Endothelial cell of umbilical vein (primary cell): ENCODE data around the gene BCOR. TPM values are rescaled to one million over a fixed set of nuclear protein-coding genes. Genes with fewer than 3 reads are reported as not detected.

Experiments
- BruUV-seq: library from RNA; stranded (reverse); fragments of 400-500 nt; replicated peaks from 2 replicates; lab custom pipeline; 2021; lab: Mats Ljungman, UMichigan
- CTCF ChIA-PET: fragments of 300-600, 350-600 bp; sonication (Branson Sonifier 250); formaldehyde crosslinking; loops from one replicate; lab custom pipeline; 2021; ENCODE audit warnings: antibody characterized with exemption, inconsistent platforms; lab: Charles Lee
- POLR2A ChIA-PET: fragments of 300-600, 350-600 bp; sonication (Branson Sonifier 250); formaldehyde crosslinking; loops from one replicate; lab custom pipeline; 2021; ENCODE audit warnings: antibody characterized with exemption, inconsistent platforms; lab: Charles Lee
- DNase-seq: peaks from one replicate; pipeline ENCODE4 v3.0.0-alpha.2; 2011; ENCODE audit warnings: low read depth, low spot score
- FAIRE-seq: peaks from 2 replicates; lab custom pipeline; 2011; peaks lifted over from hg19 to GRCh38; lab: Jason Lieb, UNC
- H2AFZ ChIP-seq: 2 replicates; pipeline ENCODE4 v1.6.0; 2012; ENCODE audit warnings: low read depth, low read length, control low read depth, inconsistent platforms
- H3K27ac ChIP-seq: 2 replicates; pipeline ENCODE4 v1.5.1; 2011; ENCODE audit warnings: low read depth, mild to moderate bottlenecking, control low read depth, low read length, moderate library complexity; ENCODE audit not compliant: insufficient read depth
- H3K27me3 ChIP-seq, 2 experiments: 2 replicates each; pipeline versions ENCODE4 v1.6.0 to v1.6.1; 2011; ENCODE audit warnings: low read length in 2 of 2, mixed read lengths in 1 of 2; ENCODE audit not compliant: control insufficient read depth in 2 of 2, insufficient read depth in 2 of 2
- H3K36me3 ChIP-seq, 2 experiments: 2 replicates in 1 of 2; 3 replicates in 1 of 2; pipeline ENCODE4 v1.5.1; 2011; ENCODE audit warnings: low read length in 2 of 2, mild to moderate bottlenecking in 1 of 2, moderate library complexity in 1 of 2; ENCODE audit not compliant: control insufficient read depth in 2 of 2, insufficient read depth in 2 of 2; ENCODE audit errors: extremely low read depth in 1 of 2
- H3K4me1 ChIP-seq: 3 replicates; pipeline ENCODE4 v1.5.1; 2011; ENCODE audit warnings: mild to moderate bottlenecking, low read length; ENCODE audit not compliant: control insufficient read depth, insufficient read depth; ENCODE audit errors: extremely low read depth
- H3K4me2 ChIP-seq: 2 replicates; pipeline ENCODE4 v1.6.1; 2011; ENCODE audit warnings: low read length, control low read depth, mixed read lengths; ENCODE audit not compliant: insufficient read depth
- H3K4me3 ChIP-seq, 3 experiments: fragments of 200-600 bp in 1 of 3; sonication (generic), shearing (Covaris generic) in 1 of 3; replicated peaks in 1 of 3; 2 replicates each; pipeline ENCODE4 v1.5.1; 2011 to 2016; ENCODE audit warnings: control low read depth in 3 of 3, low read length in 3 of 3, mild to moderate bottlenecking in 2 of 3, inconsistent platforms in 1 of 3, low read depth in 1 of 3, moderate library complexity in 1 of 3; ENCODE audit not compliant: insufficient read depth in 1 of 3
- H3K79me2 ChIP-seq: 2 replicates; pipeline ENCODE4 v1.6.0; 2012; ENCODE audit warnings: low read length, inconsistent platforms; ENCODE audit not compliant: control insufficient read depth, insufficient read depth
- H3K9ac ChIP-seq: replicated peaks from 2 replicates; pipeline ENCODE3; 2011; ENCODE audit warnings: low read length, control low read depth; ENCODE audit not compliant: insufficient read depth; ENCODE audit errors: extremely low read depth
- H3K9me1 ChIP-seq: replicated peaks from 3 replicates; pipeline ENCODE4 v1.6.0; 2011; ENCODE audit warnings: mild to moderate bottlenecking, low read length; ENCODE audit not compliant: control insufficient read depth, insufficient read depth; ENCODE audit errors: extremely low read depth
- H3K9me3 ChIP-seq: replicated peaks from 2 replicates; pipeline ENCODE4 v1.5.1; 2012; ENCODE audit warnings: low read length, inconsistent platforms; ENCODE audit not compliant: control insufficient read depth, insufficient read depth
- H4K20me1 ChIP-seq: replicated peaks from 2 replicates; pipeline ENCODE3; 2011; ENCODE audit warnings: mild to moderate bottlenecking, low read length; ENCODE audit not compliant: control insufficient read depth, insufficient read depth; ENCODE audit errors: extremely low read depth
- EZH2 ChIP-seq: IDR thresholded peaks from 2 replicates; pipeline ENCODE4 v1.6.1; 2012; ENCODE audit warnings: borderline replicate concordance, low read depth, mild to moderate bottlenecking, moderate library complexity, low read length, inconsistent platforms; ENCODE audit not compliant: severe bottlenecking
- FOS ChIP-seq: IDR thresholded peaks from 2 replicates; pipeline ENCODE4 v1.6.1; 2011; ENCODE audit warnings: mild to moderate bottlenecking, low read length, moderate library complexity, borderline replicate concordance; ENCODE audit not compliant: insufficient read depth
- GATA2 ChIP-seq: IDR thresholded peaks from 2 replicates; pipeline ENCODE4 v1.7.0; 2011; ENCODE audit warnings: low read depth, mild to moderate bottlenecking, moderate library complexity, mixed read lengths, low read length; ENCODE audit not compliant: insufficient read length, insufficient read depth
- JUN ChIP-seq: IDR thresholded peaks from 2 replicates; pipeline ENCODE4 v1.6.1; 2011; ENCODE audit warnings: borderline replicate concordance, low read depth; ENCODE audit not compliant: insufficient read length, insufficient read depth
- MAX ChIP-seq: IDR thresholded peaks from 2 replicates; pipeline ENCODE4 v1.6.1; 2011; ENCODE audit not compliant: insufficient read depth, insufficient read length
- MYC ChIP-seq: IDR thresholded peaks from one replicate; pipeline ENCODE4 v1.6.1; 2011; ENCODE audit warnings: mild to moderate bottlenecking, low read depth, low read length
- POLR2A ChIP-seq: IDR thresholded peaks from 2 replicates; pipeline ENCODE4 v1.6.1; 2012; ENCODE audit warnings: low read depth, mild to moderate bottlenecking, control low read depth, low read length
- POLR2AphosphoS5 ChIP-seq: IDR thresholded peaks from 2 replicates; pipeline ENCODE4 v1.6.1; 2012; ENCODE audit warnings: low read depth, mild to moderate bottlenecking, control low read depth, low read length, moderate library complexity; ENCODE audit not compliant: insufficient read depth
- dilution Hi-C: fragments of 300-500 bp; cut with MboI; formaldehyde crosslinking; loops from one replicate; pipeline ENCODE4 v1.15.0; 2019; ENCODE audit warnings: low sequenced_read_pairs; ENCODE audit not compliant: extremely low pct_ligation_motif_present
- intact Hi-C: fragments of 100-400 bp; cut with micrococcal nuclease; formaldehyde crosslinking; loops from one replicate; pipeline ENCODE4 v1.10.0; 2022
- polyA plus RNA-seq, 4 experiments: library from polyadenylated mRNA; depleted of rRNA in 3 of 4; stranded (reverse) in 3 of 4; unstranded in 1 of 4; fragments of >200 nt; gene quantifications; 2 replicates each; pipeline versions ENCODE4 v1.2.1 to v1.2.3, GENCODE V29; 2011 to 2012; ENCODE audit warnings: missing spikeins in 1 of 4
- total RNA-seq: library from RNA; stranded (reverse); gene quantifications from 2 replicates; pipeline ENCODE4 v1.2.3, GENCODE V29; 2021
- TF ChIP-seq, protein P1 (sequence below), 2 donors: IDR thresholded peaks; 1 replicate in 1 of 2; 2 replicates in 1 of 2; pipeline ENCODE4 v1.5.1; 2011; ENCODE audit warnings: low read length in 2 of 2, mild to moderate bottlenecking in 2 of 2, moderate library complexity in 2 of 2, control low read depth in 1 of 2, inconsistent platforms in 1 of 2, low read depth in 1 of 2; ENCODE audit not compliant: insufficient read depth in 1 of 2; ENCODE audit errors: extremely low read depth in 1 of 2

The BCOR gene
- total and polyA plus RNA-seq, 2 donors (not counting 3 experiments of a cell fraction or from before 2014, with no cell fraction given): 10.1 to 24.2 TPM

DNA sequence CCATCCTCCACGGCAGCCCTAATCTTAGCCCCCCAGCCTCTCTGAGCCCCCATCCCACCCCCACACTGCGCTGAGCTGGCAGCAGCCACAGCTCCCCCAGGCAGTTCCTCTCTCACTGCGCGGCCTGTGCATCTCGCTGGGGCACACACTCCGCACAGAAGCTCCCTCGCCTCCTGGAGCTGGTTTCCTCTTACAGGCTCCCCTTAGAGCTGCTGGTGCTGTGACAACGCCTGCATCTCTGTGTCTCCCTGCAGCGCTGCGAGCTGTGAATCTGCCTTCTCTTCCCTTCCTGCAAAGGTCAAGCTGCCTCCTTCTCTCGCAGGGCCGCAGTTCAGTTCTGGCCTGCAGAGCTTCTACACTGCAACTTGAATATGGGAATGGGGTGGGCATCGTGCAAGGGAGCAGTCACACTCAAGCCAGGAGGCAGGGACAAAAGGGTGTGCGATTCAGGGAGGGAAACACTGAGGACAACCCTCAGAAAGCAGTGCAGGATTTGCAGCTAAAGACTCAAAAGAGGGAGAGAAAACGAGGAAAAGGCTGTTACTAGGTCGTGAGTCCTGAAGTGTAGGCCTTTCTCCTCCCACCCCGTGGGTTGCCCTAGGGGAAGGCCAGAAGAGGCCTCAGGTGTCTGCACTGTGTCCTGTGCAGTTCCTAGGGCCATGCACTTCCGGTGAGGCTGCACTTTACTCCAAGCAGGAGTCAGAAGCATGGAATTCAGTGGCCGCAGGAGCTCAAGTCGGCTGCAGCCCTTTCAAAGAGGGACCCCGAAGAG is 87.0 kb downstream of the BCOR start:
- Histone ChIP-seq H3K4me1 (peaks cover 26% of the 10 kb centered on the region), H3K9me3 (no peaks in the 10 kb centered on the region), H2AFZ (no peak overlapping the region), H3K79me2 (no peaks in the 10 kb centered on the region), H3K4me3 (no peak overlapping the region), H3K27ac (no peak overlapping the region), H3K27me3 (no peaks in the 10 kb centered on the region), H3K9ac (no peak overlapping the region), H3K36me3 (no peaks in the 10 kb centered on the region), H3K9me1 (no peaks in the 10 kb centered on the region), H4K20me1 (no peaks in the 10 kb centered on the region), H3K4me2 (no peak overlapping the region)
- CTCF ChIA-PET: interaction anchor here (1.4 to 1.6 kb wide), 3 partner anchors 106 to 280 kb away, joined by 3 to 6 read pairs (median 4); no protein-coding TSS in a partner anchor
- TF ChIP-seq GATA2 (no peak), POLR2A (no peak), MAX (no peak), JUN (no peak), MYC (no peak), FOS (no peak), EZH2 (no peak), POLR2AphosphoS5 (no peak)
- TF ChIP-seq, protein P1, sequence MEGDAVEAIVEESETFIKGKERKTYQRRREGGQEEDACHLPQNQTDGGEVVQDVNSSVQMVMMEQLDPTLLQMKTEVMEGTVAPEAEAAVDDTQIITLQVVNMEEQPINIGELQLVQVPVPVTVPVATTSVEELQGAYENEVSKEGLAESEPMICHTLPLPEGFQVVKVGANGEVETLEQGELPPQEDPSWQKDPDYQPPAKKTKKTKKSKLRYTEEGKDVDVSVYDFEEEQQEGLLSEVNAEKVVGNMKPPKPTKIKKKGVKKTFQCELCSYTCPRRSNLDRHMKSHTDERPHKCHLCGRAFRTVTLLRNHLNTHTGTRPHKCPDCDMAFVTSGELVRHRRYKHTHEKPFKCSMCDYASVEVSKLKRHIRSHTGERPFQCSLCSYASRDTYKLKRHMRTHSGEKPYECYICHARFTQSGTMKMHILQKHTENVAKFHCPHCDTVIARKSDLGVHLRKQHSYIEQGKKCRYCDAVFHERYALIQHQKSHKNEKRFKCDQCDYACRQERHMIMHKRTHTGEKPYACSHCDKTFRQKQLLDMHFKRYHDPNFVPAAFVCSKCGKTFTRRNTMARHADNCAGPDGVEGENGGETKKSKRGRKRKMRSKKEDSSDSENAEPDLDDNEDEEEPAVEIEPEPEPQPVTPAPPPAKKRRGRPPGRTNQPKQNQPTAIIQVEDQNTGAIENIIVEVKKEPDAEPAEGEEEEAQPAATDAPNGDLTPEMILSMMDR (IDR thresholded peaks at IDR 0.05; ENCODE audit: extremely low read depth in 1 of 2, insufficient read depth in 1 of 2, low read depth in 1 of 2, low read length in 2 of 2): no peak
- dilution Hi-C loops: no loop called here
- no peak for FAIRE-seq
- POLR2A ChIA-PET: no interaction called here
- no peak for DNase-seq
- intact Hi-C loops: loop anchor here (5.0 kb wide), 4 partner anchors 53 to 237 kb away; no protein-coding TSS in a partner anchor
- BruUV-seq: no TSS peak
